ENCODE measurements around the gene ZNF827.

GRCh38 chr4:145859426-145859825, 79.2 kb downstream of the ZNF827 start:
- TF ChIP-seq GATA2 (IDR thresholded peaks at IDR 0.05; ENCODE audit: low read depth, low read length) (no peak), GATA3 (IDR thresholded peaks at IDR 0.05; ENCODE audit: low read depth, low read length) (no peak)

Data from SH-SY5Y (cell line).